Spleen (tissue), 11 donors: Measurements from ENCODE around the gene PTPRT. TPM values are rescaled to one million over a fixed set of nuclear protein-coding genes. Genes with fewer than 3 reads are reported as not detected.

Source experiments
- DNase-seq: peaks from one replicate; pipeline ENCODE4 v3.0.0-alpha.2; 2020
- H3K27ac ChIP-seq, 8 donors: fragments of 200-600 bp; sonication (generic) in 7 of 8; 1 replicate in 4 of 8; 2 replicates in 4 of 8; pipeline versions ENCODE4 v1.5.0 to v1.8.0; 2016 to 2021; ENCODE audit warnings: inconsistent platforms in 4 of 8, mild to moderate bottlenecking in 4 of 8, moderate library complexity in 1 of 8
- H3K27me3 ChIP-seq, 7 donors: fragments of 200-600 bp; sonication (generic) in 6 of 7; replicated peaks in 1 of 7; 1 replicate in 4 of 7; 2 replicates in 3 of 7; pipeline versions ENCODE4 v1.5.0 to v1.8.0; 2016 to 2021; ENCODE audit warnings: inconsistent platforms in 3 of 7, mild to moderate bottlenecking in 1 of 7
- H3K36me3 ChIP-seq, 6 donors: fragments of 200-600 bp; sonication (generic) in 5 of 6; 1 replicate in 4 of 6; 2 replicates in 2 of 6; pipeline versions ENCODE4 v1.5.0 to v1.8.0; 2016 to 2021; ENCODE audit warnings: inconsistent platforms in 2 of 6
- H3K4me1 ChIP-seq, 6 donors: fragments of 200-600 bp; sonication (generic) in 5 of 6; 1 replicate in 3 of 6; 2 replicates in 3 of 6; pipeline versions ENCODE4 v1.5.0 to v1.8.0; 2016 to 2021; ENCODE audit warnings: inconsistent platforms in 3 of 6
- H3K4me3 ChIP-seq, 8 donors: fragments of 200-600 bp; sonication (generic) in 7 of 8; 1 replicate in 4 of 8; 2 replicates in 4 of 8; pipeline versions ENCODE4 v1.5.0 to v1.8.0; 2016 to 2021; ENCODE audit warnings: inconsistent platforms in 4 of 8, mild to moderate bottlenecking in 4 of 8, moderate library complexity in 2 of 8
- H3K9me3 ChIP-seq, 8 donors: fragments of 200-600 bp; sonication (generic) in 7 of 8; 1 replicate in 4 of 8; 2 replicates in 4 of 8; pipeline versions ENCODE4 v1.5.0 to v1.8.0; 2016 to 2021; ENCODE audit warnings: inconsistent platforms in 4 of 8
- POLR2A ChIP-seq, 3 donors: fragments of 450-650 bp; IDR thresholded peaks; one replicate each; pipeline ENCODE4 v1.5.1; 2017; ENCODE audit warnings: antibody characterized with exemption in 3 of 3, mild to moderate bottlenecking in 1 of 3
- POLR2AphosphoS5 ChIP-seq, 3 donors: sonication (generic); formaldehyde crosslinking; IDR thresholded peaks; one replicate each; pipeline ENCODE4 v1.5.1; 2017; ENCODE audit warnings: antibody characterized with exemption in 3 of 3
- WGBS, 5 donors: extraction: QIAGEN DNeasy Blood & Tissue Kit in 3 of 5; methylation state at CpG; one replicate each; pipeline versions ENCODE4 v1.1.5 to v1.1.7; 2013 to 2018; 5-methylcytosine and 5-hydroxymethylcytosine counted together
- intact Hi-C: fragments of 100-400 bp; cut with DNase I; formaldehyde crosslinking; loops from one replicate; pipeline ENCODE4 v1.15.0; 2023; ENCODE audit warnings: low total_unique reads
- polyA plus RNA-seq, 3 donors: library from polyadenylated mRNA; stranded (reverse); fragments of 200-250 nt; gene quantifications; one replicate each; pipeline ENCODE4 v1.2.1, GENCODE V29; 2013
- total RNA-seq, 7 donors: library from RNA; depleted of rRNA in 3 of 7; stranded (reverse); fragments of >200 nt in 3 of 7; fragmentation: NEBNext Ultra II Directional in 4 of 7; extraction: Animal tissue kit (Norgen Biotek cat#: 25700) in 4 of 7; gene quantifications; one replicate each; pipeline versions ENCODE4 v1.1.0 to v1.2.1, GENCODE V29; 2016 to 2021
- TF ChIP-seq, protein P1 (sequence below), 11 experiments: fragments of 200-600 bp in 7 of 11; fragments of 450-650 bp in 4 of 11; sonication (generic) in 4 of 11; IDR thresholded peaks in 8 of 11; conservative IDR thresholded peaks in 3 of 11; 1 replicate in 7 of 11; 2 replicates in 4 of 11; pipeline versions ENCODE4 v1.4.0 to v1.8.0; 2016 to 2021; ENCODE audit warnings: antibody characterized with exemption in 11 of 11, inconsistent platforms in 4 of 11, mild to moderate bottlenecking in 1 of 11
- donor health status: healthy with polysubstance abuse.
- donor health status: DM: no; HTN: no; CAD: no; lungs with moderate emphysema.
- donor health status: DM: no; HTN: no; CAD: no.
- donor health status: Bipolar disorder and iron deficiency.
- donor health status: healthy.
- donor health status: DM: no; HTN: no; CAD: no.
- donor health status: DM: yes; HTN: yes; CAD: no.

PTPRT gene
- total and polyA plus RNA-seq, 10 donors: 0.02 to 4.7 (median 1.2) TPM

DNA sequence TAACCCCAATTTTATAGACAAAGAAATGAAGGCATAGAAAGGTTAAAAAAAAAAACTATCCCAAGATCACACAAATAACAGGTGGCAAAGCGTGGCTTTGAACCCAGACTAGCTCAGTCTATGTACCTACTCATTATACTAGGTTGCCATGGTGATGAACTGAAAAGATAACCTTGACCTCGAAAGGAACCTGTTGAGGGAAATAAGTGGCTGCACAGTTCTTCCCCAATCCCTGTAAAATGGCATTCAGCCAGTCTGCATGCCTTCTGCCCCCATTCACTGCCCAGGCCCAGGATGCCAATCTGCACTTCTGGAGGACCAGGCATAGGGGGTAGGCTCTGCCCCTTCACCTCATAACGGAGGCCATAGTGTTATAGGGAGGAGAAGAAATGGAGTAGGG, 295.2 kb downstream of the PTPRT start:
- H3K4me3 ChIP-seq: no peak overlapping the region
- intact Hi-C loops: no loop called here
- WGBS, 5 donors: 63 to 74% (median 65%) methylated on average over 3 of the region's 3 CpGs
- no peaks in the 10 kb centered on the region for H3K27me3 ChIP-seq
- H3K36me3 ChIP-seq: no peaks in the 10 kb centered on the region
- peaks cover 0 to 18% (median 0%) of the 10 kb centered on the region in 8 donors for H3K9me3 ChIP-seq
- no peak for DNase-seq
- H3K27ac ChIP-seq: no peak overlapping the region
- no peaks in the 10 kb centered on the region for H3K4me1 ChIP-seq
- TF ChIP-seq POLR2AphosphoS5 (IDR thresholded peaks at IDR 0.05) (no peak), POLR2A (IDR thresholded peaks at IDR 0.05) (no peak)
- TF ChIP-seq, protein P1, sequence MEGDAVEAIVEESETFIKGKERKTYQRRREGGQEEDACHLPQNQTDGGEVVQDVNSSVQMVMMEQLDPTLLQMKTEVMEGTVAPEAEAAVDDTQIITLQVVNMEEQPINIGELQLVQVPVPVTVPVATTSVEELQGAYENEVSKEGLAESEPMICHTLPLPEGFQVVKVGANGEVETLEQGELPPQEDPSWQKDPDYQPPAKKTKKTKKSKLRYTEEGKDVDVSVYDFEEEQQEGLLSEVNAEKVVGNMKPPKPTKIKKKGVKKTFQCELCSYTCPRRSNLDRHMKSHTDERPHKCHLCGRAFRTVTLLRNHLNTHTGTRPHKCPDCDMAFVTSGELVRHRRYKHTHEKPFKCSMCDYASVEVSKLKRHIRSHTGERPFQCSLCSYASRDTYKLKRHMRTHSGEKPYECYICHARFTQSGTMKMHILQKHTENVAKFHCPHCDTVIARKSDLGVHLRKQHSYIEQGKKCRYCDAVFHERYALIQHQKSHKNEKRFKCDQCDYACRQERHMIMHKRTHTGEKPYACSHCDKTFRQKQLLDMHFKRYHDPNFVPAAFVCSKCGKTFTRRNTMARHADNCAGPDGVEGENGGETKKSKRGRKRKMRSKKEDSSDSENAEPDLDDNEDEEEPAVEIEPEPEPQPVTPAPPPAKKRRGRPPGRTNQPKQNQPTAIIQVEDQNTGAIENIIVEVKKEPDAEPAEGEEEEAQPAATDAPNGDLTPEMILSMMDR (IDR thresholded peaks at IDR 0.05 in 8 of 11, conservative IDR thresholded peaks at IDR 0.05 in 3 of 11): no peak

DNA sequence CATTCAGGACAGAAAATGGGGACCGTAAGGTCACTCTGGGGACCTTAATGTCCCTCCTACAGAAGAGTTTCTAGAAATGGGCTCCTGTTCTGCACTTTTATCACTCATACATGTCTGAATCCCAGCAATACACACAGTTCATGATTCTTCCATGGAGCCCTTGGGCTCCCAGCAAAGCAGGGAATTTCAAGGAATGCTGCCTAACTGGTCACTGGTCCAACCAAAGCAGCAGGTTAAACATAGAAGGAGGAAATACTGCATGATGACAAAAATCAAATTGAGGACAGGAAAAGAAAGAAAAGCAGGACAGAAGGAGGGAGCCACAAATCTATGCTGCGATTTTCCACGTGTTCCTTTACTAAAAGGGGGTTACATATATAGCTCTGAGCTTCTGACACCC, 300.2 kb downstream of the PTPRT start:
- Histone ChIP-seq H3K4me1 (no peaks in the 10 kb centered on the region), H3K9me3 (peaks cover 0 to 18% (median 0%) of the 10 kb centered on the region in 8 donors), H3K27ac (no peak overlapping the region), H3K27me3 (no peaks in the 10 kb centered on the region), H3K4me3 (no peak overlapping the region), H3K36me3 (no peaks in the 10 kb centered on the region)
- intact Hi-C loops: no loop called here
- TF ChIP-seq POLR2A (IDR thresholded peaks at IDR 0.05) (no peak), POLR2AphosphoS5 (IDR thresholded peaks at IDR 0.05) (no peak)
- TF ChIP-seq, protein P1 (IDR thresholded peaks at IDR 0.05 in 8 of 11, conservative IDR thresholded peaks at IDR 0.05 in 3 of 11): no peak
- WGBS, 5 donors: 74 to 94% (median 85%) methylated on average over 3 of the region's 3 CpGs
- DNase-seq: no peak

DNA sequence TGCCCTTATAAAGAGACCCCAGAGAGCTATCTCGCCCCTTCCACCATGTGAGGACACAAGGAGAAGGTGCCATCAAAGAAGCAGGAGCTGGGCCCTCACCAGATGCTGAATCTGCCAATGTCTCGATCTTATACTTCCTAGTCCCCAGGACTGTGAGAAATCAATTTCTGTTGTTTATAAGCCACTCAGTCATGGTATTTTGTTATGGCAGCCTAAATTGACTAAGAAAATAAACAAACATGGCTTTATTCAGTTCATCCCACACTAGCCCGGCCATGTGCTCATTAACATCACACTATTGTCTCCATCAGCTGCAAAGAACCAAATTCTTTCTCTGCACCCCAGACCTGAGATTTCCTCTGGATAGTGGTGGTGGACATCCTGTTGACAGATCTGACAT, 302.4 kb downstream of the PTPRT start:
- 70 to 78% (median 77%) methylated on average over 3 of the region's 3 CpGs for WGBS, 5 donors
- Histone ChIP-seq H3K9me3 (peaks cover 0 to 13% (median 0%) of the 10 kb centered on the region in 8 donors), H3K27me3 (no peaks in the 10 kb centered on the region), H3K4me1 (no peaks in the 10 kb centered on the region), H3K27ac (no peak overlapping the region), H3K36me3 (no peaks in the 10 kb centered on the region), H3K4me3 (no peak overlapping the region)
- TF ChIP-seq, protein P1 (IDR thresholded peaks at IDR 0.05 in 8 of 11, conservative IDR thresholded peaks at IDR 0.05 in 3 of 11): no peak
- no peak for TF ChIP-seq POLR2A (IDR thresholded peaks at IDR 0.05)
- intact Hi-C loops: no loop called here
- no peak for DNase-seq

DNA sequence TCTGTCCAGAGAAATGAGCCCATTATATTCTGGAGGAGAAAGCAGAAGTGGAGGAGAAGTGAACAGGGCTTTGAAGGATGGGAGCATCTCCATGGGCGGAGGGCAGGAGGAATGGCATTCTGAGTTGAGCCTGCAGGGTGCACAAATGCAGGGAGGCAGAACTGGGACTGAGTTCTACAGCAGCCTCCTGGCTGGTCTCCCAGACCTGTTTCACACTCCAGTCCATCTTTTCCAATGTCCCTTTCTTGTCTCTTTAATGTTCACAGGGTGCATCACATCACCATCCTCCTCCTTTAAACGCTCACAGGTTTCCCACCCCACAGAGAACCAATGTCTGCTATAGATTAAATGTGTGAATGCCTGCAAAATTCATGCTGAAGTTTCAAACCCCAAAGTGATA, 302.9 kb downstream of the PTPRT start:
- intact Hi-C loops: no loop called here
- 70 to 83% (median 75%) methylated on average over 2 of the region's 2 CpGs for WGBS, 5 donors

More for the DNA sequence above, 302.9 kb downstream of the PTPRT start:
- H3K9me3 ChIP-seq: peaks cover 0 to 11% (median 0%) of the 10 kb centered on the region in 8 donors
- DNase-seq: no peak
- no peak overlapping the region for H3K27ac ChIP-seq
- no peaks in the 10 kb centered on the region for H3K36me3 ChIP-seq
- no peaks in the 10 kb centered on the region for H3K27me3 ChIP-seq
- no peak for TF ChIP-seq POLR2AphosphoS5 (IDR thresholded peaks at IDR 0.05)
- TF ChIP-seq, protein P1 (IDR thresholded peaks at IDR 0.05 in 8 of 11, conservative IDR thresholded peaks at IDR 0.05 in 3 of 11): no peak
- TF ChIP-seq POLR2A (IDR thresholded peaks at IDR 0.05): no peak
- H3K4me1 ChIP-seq: no peaks in the 10 kb centered on the region
- no peak overlapping the region for H3K4me3 ChIP-seq
